ENCODE measurements around the gene LRP8.
"Not testable (repeated sequence)": the region's sequence is repeated elsewhere in the genome, so short reads cannot be mapped to it uniquely, and the experiment has no call there.

Gene LRP8

GRCh38 chr1:53218201-53218600 lies 109.7 kb downstream of the LRP8 start:
- DNase-seq (ENCODE audit: low read depth in 2 of 2): no peak

GRCh38 chr1:53214376-53214940 lies 113.4 kb downstream of the LRP8 start:
- DNase-seq (ENCODE audit: low read depth in 2 of 2): no peak

GRCh38 chr1:53210954-53211353 lies 116.9 kb downstream of the LRP8 start:
- no peak for DNase-seq (ENCODE audit: low read depth in 2 of 2)

- DNase-seq (ENCODE audit: low read depth in 2 of 2): no peak
Observed at GRCh38 chr1:53210352-53210751, 117.5 kb downstream of the LRP8 start.

- no peak for DNase-seq (ENCODE audit: low read depth in 2 of 2)
Observed at GRCh38 chr1:53207726-53208125, 120.1 kb downstream of the LRP8 start.

- no peak for DNase-seq (ENCODE audit: low read depth in 2 of 2)
Observed at GRCh38 chr1:53206735-53207379, 121.0 kb downstream of the LRP8 start.

GRCh38 chr1:53206083-53206685 lies 121.7 kb downstream of the LRP8 start:
- DNase-seq (ENCODE audit: low read depth in 2 of 2): not testable (repeated sequence)

GRCh38 chr1:53205496-53205895 lies 122.4 kb downstream of the LRP8 start:
- not testable (repeated sequence) for DNase-seq (ENCODE audit: low read depth in 2 of 2)

- no peak for DNase-seq (ENCODE audit: low read depth in 2 of 2)
Observed at GRCh38 chr1:53203466-53203865, 124.4 kb downstream of the LRP8 start.

GRCh38 chr1:53198241-53198651 lies 129.6 kb downstream of the LRP8 start:
- no peak for DNase-seq (ENCODE audit: low read depth in 2 of 2)

- no peak for DNase-seq (ENCODE audit: low read depth in 2 of 2)
Observed at GRCh38 chr1:53197291-53198200, 130.3 kb downstream of the LRP8 start.

- DNase-seq (ENCODE audit: low read depth in 2 of 2): peak; percentile 78 to 80
Observed at GRCh38 chr1:53196485-53197290, 131.2 kb downstream of the LRP8 start, which contains the start of gene CPT2. CPT2 (plus strand) TSS chr1:53196824; CDS start chr1:53196944, 120 bp downstream.

- no peak for DNase-seq (ENCODE audit: low read depth in 2 of 2)
Observed at GRCh38 chr1:53196017-53196484, 131.8 kb downstream of the LRP8 start.

GRCh38 chr1:53195246-53196016 lies 132.4 kb downstream of the LRP8 start:
- no peak for DNase-seq (ENCODE audit: low read depth in 2 of 2)
